ENCODE measurements around the gene MTCH1.

GRCh38 chr6:36927691-36928546, 58.1 kb downstream of the MTCH1 start:
- no peak for TF ChIP-seq CTCF (IDR thresholded peaks at IDR 0.05)
- no peak for TF ChIP-seq RAD21 (conservative IDR thresholded peaks at IDR 0.05 in 1 of 2, IDR thresholded peaks at IDR 0.05 in 1 of 2)
- no peak for TF ChIP-seq CHD2 (IDR thresholded peaks at IDR 0.05; ENCODE audit: low read length, partially characterized antibody)
- no peak for TF ChIP-seq HOXA7 (CRISPR knock-in tag; IDR thresholded peaks at IDR 0.05)
- no peak for TF ChIP-seq RFX5 (IDR thresholded peaks at IDR 0.05)
- no peak for TF ChIP-seq HMGXB4 (CRISPR knock-in tag; IDR thresholded peaks at IDR 0.05; ENCODE audit: borderline replicate concordance)

Data from A549 (cell line).